H1 (cell line): Measurements from ENCODE around the gene MACROH2A1. TPM values are rescaled to one million over a fixed set of nuclear protein-coding genes. Genes with fewer than 3 reads are reported as not detected.

Source experiments
- CTCF ChIA-PET: fragments of 300-600 bp; sonication (Branson Sonifier 250); formaldehyde crosslinking; loops from one replicate; lab custom pipeline; 2021; ENCODE audit not compliant: partially characterized antibody; lab: Charles Lee
- POLR2A ChIA-PET: fragments of 300-600 bp; sonication (Branson Sonifier 250); formaldehyde crosslinking; loops from one replicate; lab custom pipeline; 2021; ENCODE audit warnings: inconsistent platforms; ENCODE audit not compliant: partially characterized antibody; lab: Charles Lee
- DNase-seq, 2 experiments: peaks; one replicate each; pipeline versions ENCODE4 v3.0.0 to v3.0.0-alpha.2; 2010 to 2022; ENCODE audit warnings: low spot score in 2 of 2, low read depth in 1 of 2, mixed read lengths in 1 of 2
- FAIRE-seq: peaks from 2 replicates; lab custom pipeline; 2011; peaks lifted over from hg19 to GRCh38; lab: Jason Lieb, UNC
- H2AFZ ChIP-seq: 2 replicates; pipeline ENCODE4 v1.8.1; 2012; ENCODE audit warnings: low read length, inconsistent platforms
- H2AK5ac ChIP-seq: 2 replicates; pipeline ENCODE4 v1.6.1; 2013; ENCODE audit warnings: low read depth, low read length
- H2BK120ac ChIP-seq: replicated peaks from 2 replicates; pipeline ENCODE3; 2013; ENCODE audit warnings: low read depth, low read length, inconsistent platforms
- H2BK12ac ChIP-seq: 2 replicates; pipeline ENCODE4 v1.6.1; 2013; ENCODE audit warnings: low read depth, low read length
- H2BK15ac ChIP-seq: 2 replicates; pipeline ENCODE4 v1.6.1; 2013; ENCODE audit warnings: low read length
- H2BK20ac ChIP-seq: 2 replicates; pipeline ENCODE4 v1.6.1; 2013; ENCODE audit warnings: low read length
- H2BK5ac ChIP-seq: 2 replicates; pipeline ENCODE4 v1.6.1; 2013; ENCODE audit warnings: low read depth, low read length
- H3K14ac ChIP-seq: 2 replicates; pipeline ENCODE4 v1.6.1; 2013; ENCODE audit warnings: inconsistent platforms; ENCODE audit not compliant: insufficient read length
- H3K18ac ChIP-seq: 2 replicates; pipeline ENCODE4 v1.6.1; 2013; ENCODE audit warnings: low read length; ENCODE audit errors: extremely low read depth
- H3K23ac ChIP-seq: 2 replicates; pipeline ENCODE4 v1.6.1; 2013; ENCODE audit warnings: inconsistent platforms; ENCODE audit not compliant: insufficient read length
- H3K23me2 ChIP-seq: 2 replicates; pipeline ENCODE4 v1.6.1; 2013; ENCODE audit warnings: low read depth, low read length
- H3K27ac ChIP-seq: 2 replicates; pipeline ENCODE4 v1.6.1; 2011; ENCODE audit warnings: low read depth, low read length, inconsistent platforms
- H3K27me3 ChIP-seq, 4 experiments: replicated peaks in 1 of 4; 1 replicate in 1 of 4; 2 replicates in 3 of 4; pipeline versions ENCODE4 v1.6.1 to v1.8.1; 2011 to 2013; ENCODE audit warnings: low read length in 3 of 4, mild to moderate bottlenecking in 3 of 4, inconsistent platforms in 2 of 4, mixed read lengths in 2 of 4, moderate library complexity in 1 of 4; ENCODE audit not compliant: control insufficient read depth in 3 of 4, insufficient read depth in 3 of 4; ENCODE audit errors: extremely low read depth in 1 of 4
- H3K36me3 ChIP-seq, 4 experiments: 2 replicates each; pipeline versions ENCODE4 v1.6.1 to v1.8.1; 2011 to 2013; ENCODE audit warnings: mild to moderate bottlenecking in 4 of 4, low read length in 3 of 4, moderate library complexity in 2 of 4, control low read depth in 1 of 4, inconsistent platforms in 1 of 4; ENCODE audit not compliant: insufficient read depth in 4 of 4, control insufficient read depth in 2 of 4
- H3K4ac ChIP-seq: replicated peaks from 2 replicates; pipeline ENCODE3; 2013; ENCODE audit warnings: low read length, low read depth, mixed read lengths, inconsistent platforms; ENCODE audit not compliant: insufficient read length
- H3K4me1 ChIP-seq, 4 experiments: replicated peaks in 1 of 4; 1 replicate in 1 of 4; 2 replicates in 3 of 4; pipeline versions ENCODE4 v1.6.1 to v1.8.1; 2011 to 2013; ENCODE audit warnings: low read length in 3 of 4, inconsistent platforms in 2 of 4, mixed read lengths in 1 of 4; ENCODE audit not compliant: insufficient read depth in 4 of 4, control insufficient read depth in 3 of 4
- H3K4me2 ChIP-seq, 2 experiments: 2 replicates each; pipeline versions ENCODE4 v1.6.1 to v1.8.1; 2011 to 2013; ENCODE audit warnings: low read depth in 2 of 2, low read length in 2 of 2, control low read depth in 1 of 2, inconsistent platforms in 1 of 2, mild to moderate bottlenecking in 1 of 2; ENCODE audit not compliant: insufficient read depth in 1 of 2
- H3K4me3 ChIP-seq, 4 experiments: fragments of 200-600, 300-600 bp in 1 of 4; sonication (generic), shearing (Covaris generic), sonication (Bioruptor Twin) in 1 of 4; 2 replicates each; pipeline versions ENCODE4 v1.5.1 to v1.8.1; 2011 to 2016; ENCODE audit warnings: low read length in 4 of 4, low read depth in 3 of 4, control low read depth in 2 of 4, inconsistent platforms in 2 of 4, mild to moderate bottlenecking in 2 of 4, mixed read lengths in 1 of 4, moderate library complexity in 1 of 4; ENCODE audit not compliant: insufficient read depth in 2 of 4; ENCODE audit errors: extremely low read depth in 1 of 4
- H3K56ac ChIP-seq: replicated peaks from 2 replicates; pipeline ENCODE3; 2013; ENCODE audit warnings: low read depth, mild to moderate bottlenecking, mixed read lengths, low read length, inconsistent platforms; ENCODE audit not compliant: insufficient read length
- H3K79me1 ChIP-seq: 2 replicates; pipeline ENCODE4 v1.6.1; 2013; ENCODE audit warnings: low read depth, low read length, control low read depth
- H3K79me2 ChIP-seq, 2 experiments: 2 replicates each; pipeline versions ENCODE4 v1.6.1 to v1.8.1; 2012 to 2013; ENCODE audit warnings: low read length in 2 of 2, mild to moderate bottlenecking in 2 of 2, inconsistent platforms in 1 of 2; ENCODE audit not compliant: insufficient read depth in 2 of 2, control insufficient read depth in 1 of 2
- H3K9ac ChIP-seq, 4 experiments: replicated peaks in 1 of 4; 1 replicate in 1 of 4; 2 replicates in 3 of 4; pipeline versions ENCODE4 v1.6.1 to v1.8.1; 2011 to 2013; ENCODE audit warnings: low read depth in 3 of 4, low read length in 3 of 4, control low read depth in 2 of 4, mild to moderate bottlenecking in 2 of 4, moderate library complexity in 2 of 4, inconsistent platforms in 1 of 4; ENCODE audit errors: extremely low read depth in 1 of 4
- H3K9me3 ChIP-seq, 2 experiments: 2 replicates each; pipeline versions ENCODE4 v1.6.1 to v1.8.1; 2012 to 2013; ENCODE audit warnings: mild to moderate bottlenecking in 2 of 2, moderate library complexity in 2 of 2, control low read depth in 1 of 2, inconsistent platforms in 1 of 2, low read depth in 1 of 2, low read length in 1 of 2, mixed read lengths in 1 of 2; ENCODE audit not compliant: insufficient read depth in 2 of 2
- H4K20me1 ChIP-seq, 2 experiments: replicated peaks in 1 of 2; 2 replicates each; pipeline versions ENCODE3 to v1.8.1; 2011 to 2013; ENCODE audit warnings: inconsistent platforms in 2 of 2, low read length in 2 of 2, mild to moderate bottlenecking in 1 of 2; ENCODE audit not compliant: insufficient read depth in 2 of 2, control insufficient read depth in 1 of 2
- H4K5ac ChIP-seq: 2 replicates; pipeline ENCODE4 v1.6.1; 2013; ENCODE audit warnings: low read length, low read depth, mixed read lengths, inconsistent platforms; ENCODE audit not compliant: insufficient read length
- H4K8ac ChIP-seq: 2 replicates; pipeline ENCODE4 v1.8.0; 2013; ENCODE audit warnings: mild to moderate bottlenecking, moderate library complexity, low read length, inconsistent platforms; ENCODE audit not compliant: insufficient read depth; ENCODE audit errors: extremely low read depth
- H4K91ac ChIP-seq: replicated peaks from 2 replicates; pipeline ENCODE3; 2013; ENCODE audit warnings: low read length, mixed read lengths, inconsistent platforms; ENCODE audit not compliant: insufficient read length
- BACH1 ChIP-seq: IDR thresholded peaks from 2 replicates; pipeline ENCODE4 v1.6.1; 2012; ENCODE audit warnings: low read length, improper control_type of control experiment
- CHD1 ChIP-seq: IDR thresholded peaks from 2 replicates; pipeline ENCODE4 v1.6.1; 2012; ENCODE audit warnings: low read depth, low read length, improper control_type of control experiment
- CHD2 ChIP-seq: IDR thresholded peaks from 2 replicates; pipeline ENCODE4 v1.6.1; 2012; ENCODE audit warnings: low read length, improper control_type of control experiment
- CREB1 ChIP-seq: IDR thresholded peaks from 2 replicates; pipeline ENCODE4 v1.6.1; 2012; ENCODE audit warnings: inconsistent platforms
- FOSL1 ChIP-seq: IDR thresholded peaks from 2 replicates; pipeline ENCODE4 v1.6.1; 2011; ENCODE audit warnings: mild to moderate bottlenecking, low read depth, low read length, moderate library complexity; ENCODE audit not compliant: insufficient read depth
- HDAC6 ChIP-seq: IDR thresholded peaks from one replicate; pipeline ENCODE4 v1.7.1; 2012; ENCODE audit warnings: low read depth, mild to moderate bottlenecking, inconsistent platforms, low read length, moderate library complexity
- NANOG ChIP-seq: IDR thresholded peaks from 2 replicates; pipeline ENCODE4 v1.6.1; 2011; ENCODE audit warnings: low read length, low read depth, mild to moderate bottlenecking, inconsistent platforms; ENCODE audit not compliant: insufficient read depth, poor library complexity, severe bottlenecking
- RFX5 ChIP-seq: IDR thresholded peaks from 2 replicates; pipeline ENCODE4 v1.6.1; 2011; ENCODE audit warnings: low read depth, low read length, improper control_type of control experiment, borderline replicate concordance
- RNF2 ChIP-seq: fragments of 200-900, 300-1000 bp; sonication (generic); IDR thresholded peaks from 2 replicates; pipeline ENCODE4 v1.7.1; 2016; ENCODE audit warnings: borderline replicate concordance, low read depth, mild to moderate bottlenecking, antibody characterized with exemption, low read length; ENCODE audit not compliant: poor library complexity, severe bottlenecking; ENCODE audit errors: missing control alignments
- SAP30 ChIP-seq: fragments of 300-600 bp; sonication (generic); IDR thresholded peaks from 2 replicates; pipeline ENCODE4 v1.7.1; 2012; ENCODE audit warnings: low read length, moderate library complexity, mild to moderate bottlenecking, inconsistent platforms; ENCODE audit not compliant: insufficient read depth, insufficient replicate concordance
- ZNF274 ChIP-seq: IDR thresholded peaks from 2 replicates; pipeline ENCODE4 v1.7.0; 2012; ENCODE audit warnings: low read length, borderline replicate concordance; ENCODE audit errors: extremely low read depth
- WGBS, 2 experiments: shearing (Covaris generic) in 1 of 2; methylation state at CpG; one replicate each; pipeline versions ENCODE4 v1.1.6 to v1.1.7; 2013 to 2015; ENCODE audit warnings: low lambda C conversion rate in 2 of 2, mixed read lengths in 2 of 2, inconsistent platforms in 1 of 2, low coverage in 1 of 2, missing lambda C conversion rate in 1 of 2; ENCODE audit not compliant: insufficient replicate concordance in 2 of 2, insufficient coverage in 1 of 2, insufficient read length in 1 of 2; ENCODE audit errors: extremely low coverage in 1 of 2, missing lambda C conversion rate in 1 of 2; 5-methylcytosine and 5-hydroxymethylcytosine counted together
- polyA plus RNA-seq, 7 experiments: library from polyadenylated mRNA; depleted of rRNA in 3 of 7; stranded (reverse) in 5 of 7; unstranded in 2 of 7; fragments of >200 nt in 5 of 7; fragments of 200-250 nt in 2 of 7; gene quantifications; 1 replicate in 5 of 7; 2 replicates in 1 of 7; 4 replicates in 1 of 7; pipeline versions ENCODE4 v1.2.1 to v1.2.3, GENCODE V29; 2011 to 2013; ENCODE audit warnings: missing spikeins in 2 of 7, mixed read lengths in 2 of 7
- total RNA-seq: library from RNA; stranded (reverse); fragmentation: NEBNext Ultra II Directional; extraction: Animal tissue kit (Norgen Biotek cat#: 25700); gene quantifications from 2 replicates; pipeline ENCODE4 v1.2.1, GENCODE V29; 2021
- TF ChIP-seq, protein P1 (sequence below): IDR thresholded peaks from 2 replicates; pipeline ENCODE4 v1.6.1; 2012; ENCODE audit warnings: inconsistent platforms

MACROH2A1 gene
- total and polyA plus RNA-seq, 2 of the 8 experiments (the other 6 are each of a cell fraction or from before 2014, with no cell fraction given): 60.0 to 92.3 TPM

DNA sequence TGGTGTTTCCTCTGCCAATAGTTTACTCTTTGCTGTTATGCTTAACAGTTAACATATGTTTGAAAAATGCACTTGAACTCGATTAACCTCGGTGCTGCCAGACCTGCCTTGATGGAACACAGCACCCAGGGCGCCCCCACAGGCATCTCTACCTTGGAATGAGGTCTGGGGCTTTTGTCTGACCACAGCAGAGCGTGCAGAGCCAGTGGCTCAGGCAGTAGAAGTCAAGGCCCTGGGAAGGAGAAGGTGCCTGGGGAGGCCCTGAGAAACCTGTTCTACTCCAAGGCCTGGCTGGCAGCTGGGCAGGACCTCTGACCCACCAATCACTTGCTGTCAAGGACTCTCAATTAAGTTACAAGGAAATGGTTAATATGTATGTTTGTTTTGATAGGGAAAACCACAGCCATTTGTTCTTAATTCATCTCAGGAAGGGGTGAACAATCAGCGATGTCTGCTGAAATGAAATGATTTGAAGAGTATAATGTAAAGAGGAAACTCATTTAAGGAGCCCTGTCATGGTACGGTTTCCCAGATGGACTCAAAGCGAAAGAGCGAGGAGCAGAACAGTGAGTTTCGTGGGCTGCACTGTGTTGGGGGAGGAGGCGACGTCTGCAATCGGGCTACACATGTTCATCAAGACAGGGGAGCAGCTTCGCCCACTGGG is 21.9 kb downstream of the MACROH2A1 start:
- no peak overlapping the region for H3K4me2 ChIP-seq
- TF ChIP-seq HDAC6: no peak
- no peak for TF ChIP-seq SAP30
- TF ChIP-seq ZNF274: no peak
- no peak for TF ChIP-seq RFX5
- TF ChIP-seq CHD1: no peak
- no peak for TF ChIP-seq CREB1
- no peak for TF ChIP-seq CHD2
- no peak for TF ChIP-seq RNF2
- TF ChIP-seq NANOG: no peak
- no peak for TF ChIP-seq BACH1
- TF ChIP-seq, protein P1, sequence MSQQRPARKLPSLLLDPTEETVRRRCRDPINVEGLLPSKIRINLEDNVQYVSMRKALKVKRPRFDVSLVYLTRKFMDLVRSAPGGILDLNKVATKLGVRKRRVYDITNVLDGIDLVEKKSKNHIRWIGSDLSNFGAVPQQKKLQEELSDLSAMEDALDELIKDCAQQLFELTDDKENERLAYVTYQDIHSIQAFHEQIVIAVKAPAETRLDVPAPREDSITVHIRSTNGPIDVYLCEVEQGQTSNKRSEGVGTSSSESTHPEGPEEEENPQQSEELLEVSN: no peak
- no peak for TF ChIP-seq FOSL1

More for the DNA sequence above, 21.9 kb downstream of the MACROH2A1 start:
- no peak overlapping the region for H2BK12ac ChIP-seq
- 89% methylated on average over 13 of the region's 13 CpGs; no CpG with 5 or more reads in 1 of the 2 experiments for WGBS, 2 experiments
- H3K23me2 ChIP-seq: no peaks in the 10 kb centered on the region
- no peak overlapping the region for H3K9ac ChIP-seq
- peaks cover 0 to 4% (median 1%) of the 10 kb centered on the region in 4 experiments; a peak in 3 of 8 replicates for H3K36me3 ChIP-seq
- H3K18ac ChIP-seq: no peak overlapping the region
- H3K4me3 ChIP-seq: no peak overlapping the region
- no peak overlapping the region for H3K27ac ChIP-seq
- H2BK20ac ChIP-seq: no peak overlapping the region
- H3K4ac ChIP-seq: no peak overlapping the region
- H2BK5ac ChIP-seq: no peak overlapping the region
- ChIA-PET POLR2A (no interaction called here), CTCF (interaction anchor here (1.2 to 3.2 kb wide), 5 partner anchors 9 to 89 kb away, joined by 4 to 14 read pairs (median 4); no protein-coding TSS in a partner anchor)
- no peak for DNase-seq
- no peak overlapping the region for H2BK120ac ChIP-seq
- no peak overlapping the region for H2AFZ ChIP-seq
- no peaks in the 10 kb centered on the region for H3K9me3 ChIP-seq
- H3K4me1 ChIP-seq: no peaks in the 10 kb centered on the region
- H3K56ac ChIP-seq: no peak overlapping the region
- H4K5ac ChIP-seq: no peak overlapping the region
- H4K8ac ChIP-seq: no peak overlapping the region
- H2AK5ac ChIP-seq: no peak overlapping the region
- no peak overlapping the region for H4K91ac ChIP-seq
- no peak for FAIRE-seq
- no peak overlapping the region for H3K14ac ChIP-seq
- H3K23ac ChIP-seq: no peak overlapping the region
- no peaks in the 10 kb centered on the region for H3K79me2 ChIP-seq
- no peaks in the 10 kb centered on the region for H3K27me3 ChIP-seq
- H2BK15ac ChIP-seq: no peak overlapping the region
- H3K79me1 ChIP-seq: peaks cover 2% of the 10 kb centered on the region; the same call in 1 of the 2 replicates
- peaks cover 2 to 10% of the 10 kb centered on the region in 2 experiments for H4K20me1 ChIP-seq
